ENCODE results near the gene CPPED1. TPM values are rescaled to one million over a fixed set of nuclear protein-coding genes. Genes with fewer than 3 reads are reported as not detected.

The CPPED1 gene
- total RNA-seq, 1 experiment from 2014 or later: 7.9 TPM

DNA sequence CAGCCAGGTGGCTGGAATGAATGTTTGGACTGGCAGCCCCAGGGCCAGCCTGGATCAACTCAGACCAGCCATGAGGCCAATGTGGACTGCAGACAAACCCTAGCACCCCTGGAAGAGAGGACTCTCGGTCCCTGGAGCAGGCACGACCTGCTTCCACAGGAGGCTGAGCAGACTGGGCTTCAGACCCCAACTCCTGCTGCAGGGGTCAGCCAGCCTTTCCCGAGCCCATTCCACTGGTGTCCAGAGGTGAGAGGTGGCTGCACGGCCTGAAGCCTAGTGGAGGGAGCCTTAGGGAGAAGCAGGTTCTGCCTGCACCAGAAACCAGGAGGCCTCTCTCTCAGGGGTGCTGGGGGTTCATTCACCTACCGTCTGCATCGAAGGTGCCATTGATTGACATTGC lies 97.1 kb downstream of the CPPED1 start:
- Histone ChIP-seq H2AK5ac (ENCODE audit: insufficient read length, low read length) (no peak overlapping the region), H3K9me3 (ENCODE audit: control insufficient read depth, low read depth, low read length) (no peaks in the 10 kb centered on the region), H4K5ac (ENCODE audit: insufficient read length, low read depth, low read length) (no peak overlapping the region), H3K4me2 (ENCODE audit: insufficient read depth, insufficient read length, low read length) (no peak overlapping the region), H2BK120ac (ENCODE audit: low read depth, low read length, poor library complexity, severe bottlenecking) (no peak overlapping the region), H3K14ac (ENCODE audit: insufficient read depth, low read length) (peak overlapping the region; percentile 49; the same call in 1 of the 2 replicates), H4K91ac (ENCODE audit: insufficient read length, low read depth, low read length) (no peak overlapping the region), H2AFZ (ENCODE audit: low read length) (no peak overlapping the region), H2BK15ac (ENCODE audit: low read depth, low read length) (no peak overlapping the region), H3K4me1 (ENCODE audit: insufficient read depth, low read length) (no peaks in the 10 kb centered on the region), H2BK12ac (ENCODE audit: insufficient read length, low read depth, low read length) (no peak overlapping the region), H3K18ac (ENCODE audit: insufficient read length, low read depth, low read length) (no peak overlapping the region), H3K23ac (ENCODE audit: insufficient read length, low read depth, low read length) (no peak overlapping the region), H2BK5ac (ENCODE audit: insufficient read length, low read length) (peak overlapping the region; percentile 47), H3K9ac (ENCODE audit: extremely low read depth, insufficient read length, low read length) (no peak overlapping the region), H4K20me1 (ENCODE audit: control insufficient read depth, insufficient read depth, insufficient read length) (no peaks in the 10 kb centered on the region), H3K27me3 (ENCODE audit: insufficient read depth, low read length) (no peaks in the 10 kb centered on the region), H3K4ac (ENCODE audit: low read depth, low read length) (no peak overlapping the region), H3K79me2 (ENCODE audit: insufficient read depth, low read length) (no peaks in the 10 kb centered on the region), H3K23me2 (ENCODE audit: insufficient read length, low read depth, low read length, poor library complexity, severe bottlenecking) (no peaks in the 10 kb centered on the region), H3T11ph (ENCODE audit: low read length) (no peak overlapping the region), H4K8ac (replicated peaks; ENCODE audit: insufficient read length, low read depth, low read length) (no peak overlapping the region), H3K79me1 (ENCODE audit: insufficient read depth, low read depth, low read length, poor library complexity, severe bottlenecking) (no peaks in the 10 kb centered on the region), H3K56ac (ENCODE audit: insufficient read length, low read depth, low read length) (no peak overlapping the region), H2BK20ac (ENCODE audit: low read depth, low read length, poor library complexity, severe bottlenecking) (no peak overlapping the region), H3K27ac (ENCODE audit: insufficient read length, low read depth, low read length) (no peak overlapping the region)
- Mint-ChIP-seq H3K9me3 (peaks cover 0 to 4% of the 10 kb centered on the region in 2 experiments; a peak in 1 of 5 replicates), H3K36me3 (ENCODE audit: insufficient read depth in 1 of 3, low read depth in 3 of 3) (peaks cover 0 to 3% (median 0%) of the 10 kb centered on the region in 3 experiments; a peak in 1 of 7 replicates), H3K27me3 (ENCODE audit: low read depth) (no peaks in the 10 kb centered on the region), H3K4me3 (no peak overlapping the region), H3K4me1 (peaks cover 9% of the 10 kb centered on the region in 2 experiments), H3K27ac (peak overlapping the region in 1 of 3 experiments; percentile 25; a peak in 1 of 7 replicates)
- no CpG with 5 or more reads among the region's 6 CpGs for WGBS (ENCODE audit: extremely low coverage, insufficient read length, low lambda C conversion rate)
- no peak for TF ChIP-seq CTCF (conservative IDR thresholded peaks at IDR 0.05)
- no peak for DNase-seq
